ENCODE data around the gene NADSYN1.

The NADSYN1 gene

DNA sequence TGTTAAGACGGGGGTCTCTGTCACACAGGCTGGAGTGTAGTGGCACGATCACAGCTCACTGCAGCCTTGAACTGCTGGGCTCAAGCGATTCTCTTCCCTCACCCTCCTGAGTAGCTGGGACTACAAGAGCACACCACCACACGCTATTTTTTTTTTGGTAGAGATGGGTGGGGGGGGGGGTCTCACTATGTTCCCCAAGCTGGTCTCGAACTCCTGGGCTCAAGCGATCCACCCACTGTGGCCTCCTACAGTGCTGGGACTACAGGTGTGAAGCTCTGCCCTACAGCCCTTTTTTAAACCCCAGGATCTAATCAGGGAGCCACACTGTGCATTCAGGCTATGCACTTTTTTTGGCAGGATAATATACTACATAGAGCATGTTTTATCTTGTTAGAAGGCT, 3.4 kb upstream of the NADSYN1 start:
- H4K20me1 ChIP-seq (ENCODE audit: control insufficient read depth, insufficient read depth, low read depth, low read length) = peaks cover 1% of the 10 kb centered on the region; the same call in 1 of the 2 replicates
- H3K27me3 ChIP-seq (ENCODE audit: control insufficient read depth, low read length) = no peaks in the 10 kb centered on the region
- H3K27ac ChIP-seq (ENCODE audit: low read depth, low read length) = peak overlapping the region; percentile 62
- peak overlapping the region; percentile 94 for H3K4me2 ChIP-seq (ENCODE audit: low read length)
- H3K4me1 ChIP-seq (ENCODE audit: control insufficient read depth, low read length) = peaks cover 63% of the 10 kb centered on the region
- peaks cover 57% of the 10 kb centered on the region for H3K36me3 ChIP-seq (ENCODE audit: control insufficient read depth, low read length)
- peaks cover 22% of the 10 kb centered on the region for H3F3A ChIP-seq (ENCODE audit: control insufficient read depth, insufficient read depth)
- no peaks in the 10 kb centered on the region for H3K9me2 ChIP-seq (replicated peaks; ENCODE audit: control insufficient read depth, low read length)
- no peak for TF ChIP-seq EZH2phosphoT487 (IDR thresholded peaks at IDR 0.05; ENCODE audit: borderline replicate concordance, low read length)
- TF ChIP-seq, protein P1, sequence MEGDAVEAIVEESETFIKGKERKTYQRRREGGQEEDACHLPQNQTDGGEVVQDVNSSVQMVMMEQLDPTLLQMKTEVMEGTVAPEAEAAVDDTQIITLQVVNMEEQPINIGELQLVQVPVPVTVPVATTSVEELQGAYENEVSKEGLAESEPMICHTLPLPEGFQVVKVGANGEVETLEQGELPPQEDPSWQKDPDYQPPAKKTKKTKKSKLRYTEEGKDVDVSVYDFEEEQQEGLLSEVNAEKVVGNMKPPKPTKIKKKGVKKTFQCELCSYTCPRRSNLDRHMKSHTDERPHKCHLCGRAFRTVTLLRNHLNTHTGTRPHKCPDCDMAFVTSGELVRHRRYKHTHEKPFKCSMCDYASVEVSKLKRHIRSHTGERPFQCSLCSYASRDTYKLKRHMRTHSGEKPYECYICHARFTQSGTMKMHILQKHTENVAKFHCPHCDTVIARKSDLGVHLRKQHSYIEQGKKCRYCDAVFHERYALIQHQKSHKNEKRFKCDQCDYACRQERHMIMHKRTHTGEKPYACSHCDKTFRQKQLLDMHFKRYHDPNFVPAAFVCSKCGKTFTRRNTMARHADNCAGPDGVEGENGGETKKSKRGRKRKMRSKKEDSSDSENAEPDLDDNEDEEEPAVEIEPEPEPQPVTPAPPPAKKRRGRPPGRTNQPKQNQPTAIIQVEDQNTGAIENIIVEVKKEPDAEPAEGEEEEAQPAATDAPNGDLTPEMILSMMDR (IDR thresholded peaks at IDR 0.05; ENCODE audit: low read depth, low read length, poor library complexity, severe bottlenecking) = no peak
- H3K9me3 ChIP-seq (ENCODE audit: control insufficient read depth, insufficient read depth, low read length) = peaks cover 5% of the 10 kb centered on the region; the same call in 1 of the 2 replicates
- peaks cover 81% of the 10 kb centered on the region for H3K79me2 ChIP-seq (ENCODE audit: control insufficient read depth, low read length)
- peak overlapping the region; percentile 98 for H3K4me3 ChIP-seq (ENCODE audit: low read length)

DNA sequence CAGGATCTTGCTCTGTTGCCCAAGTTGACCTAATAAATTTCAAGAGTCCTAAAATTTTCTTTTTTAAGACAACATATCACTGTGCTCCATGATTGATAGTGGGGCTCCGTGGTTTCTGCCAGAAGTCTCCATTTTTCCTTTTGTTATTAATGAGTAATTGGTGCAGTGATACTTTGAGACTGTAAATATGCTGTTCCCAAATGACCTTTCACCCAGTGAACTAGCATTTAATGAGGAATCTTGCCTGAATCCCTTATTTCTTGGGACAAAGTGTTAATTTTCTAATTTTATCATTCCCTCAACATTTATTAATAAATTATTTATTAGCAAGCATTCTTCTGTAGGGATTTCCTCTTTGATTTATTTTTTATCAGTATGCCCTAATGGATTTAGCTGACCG, 2.5 kb upstream of the NADSYN1 start:
- H3K36me3 ChIP-seq (ENCODE audit: control insufficient read depth, low read length) = peaks cover 57% of the 10 kb centered on the region
- H4K20me1 ChIP-seq (ENCODE audit: control insufficient read depth, insufficient read depth, low read depth, low read length) = peaks cover 10% of the 10 kb centered on the region; the same call in 1 of the 2 replicates
- H3K9me3 ChIP-seq (ENCODE audit: control insufficient read depth, insufficient read depth, low read length) = peaks cover 5% of the 10 kb centered on the region; the same call in 1 of the 2 replicates
- H3K79me2 ChIP-seq (ENCODE audit: control insufficient read depth, low read length) = peaks cover 80% of the 10 kb centered on the region
- no peaks in the 10 kb centered on the region for H3K9me2 ChIP-seq (replicated peaks; ENCODE audit: control insufficient read depth, low read length)
- H3K4me1 ChIP-seq (ENCODE audit: control insufficient read depth, low read length) = peaks cover 65% of the 10 kb centered on the region
- H3K4me2 ChIP-seq (ENCODE audit: low read length) = peak overlapping the region; percentile 94
- peaks cover 22% of the 10 kb centered on the region for H3F3A ChIP-seq (ENCODE audit: control insufficient read depth, insufficient read depth)
- H3K27me3 ChIP-seq (ENCODE audit: control insufficient read depth, low read length) = no peaks in the 10 kb centered on the region
- H3K4me3 ChIP-seq (ENCODE audit: low read length) = no peak overlapping the region
- H3K27ac ChIP-seq (ENCODE audit: low read depth, low read length) = no peak overlapping the region
- TF ChIP-seq EZH2phosphoT487 (IDR thresholded peaks at IDR 0.05; ENCODE audit: borderline replicate concordance, low read length) = no peak
- TF ChIP-seq, protein P1 (IDR thresholded peaks at IDR 0.05; ENCODE audit: low read depth, low read length, poor library complexity, severe bottlenecking) = no peak

DNA sequence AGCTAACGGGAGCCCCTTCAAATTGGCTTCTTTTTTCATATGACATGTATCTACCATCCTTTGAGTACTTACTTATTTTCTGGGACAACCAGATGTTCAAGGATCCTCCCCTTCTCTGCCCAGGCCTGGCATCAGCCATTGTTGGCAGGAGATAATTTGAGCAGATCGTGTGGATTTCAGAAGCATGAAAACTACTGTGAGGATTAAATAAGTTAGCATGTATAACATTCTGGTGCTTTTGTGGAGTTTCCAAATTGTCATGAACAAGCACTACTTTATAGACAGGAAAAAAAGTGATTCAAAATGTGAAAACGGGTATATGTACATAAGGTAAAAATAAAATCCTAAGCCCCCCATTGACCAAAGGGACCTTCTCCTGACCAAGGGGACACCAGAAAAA, 2.1 kb upstream of the NADSYN1 start:
- no peaks in the 10 kb centered on the region for H3K9me2 ChIP-seq (replicated peaks; ENCODE audit: control insufficient read depth, low read length)
- no peak for TF ChIP-seq EZH2phosphoT487 (IDR thresholded peaks at IDR 0.05; ENCODE audit: borderline replicate concordance, low read length)
- TF ChIP-seq, protein P1 (IDR thresholded peaks at IDR 0.05; ENCODE audit: low read depth, low read length, poor library complexity, severe bottlenecking) = no peak
- peaks cover 77% of the 10 kb centered on the region for H3K79me2 ChIP-seq (ENCODE audit: control insufficient read depth, low read length)
- H3K4me1 ChIP-seq (ENCODE audit: control insufficient read depth, low read length) = peaks cover 62% of the 10 kb centered on the region
- H3K27ac ChIP-seq (ENCODE audit: low read depth, low read length) = no peak overlapping the region
- H4K20me1 ChIP-seq (ENCODE audit: control insufficient read depth, insufficient read depth, low read depth, low read length) = peaks cover 11% of the 10 kb centered on the region; the same call in 1 of the 2 replicates
- peak overlapping the region; percentile 94 for H3K4me2 ChIP-seq (ENCODE audit: low read length)
- peaks cover 57% of the 10 kb centered on the region for H3K36me3 ChIP-seq (ENCODE audit: control insufficient read depth, low read length)
- peaks cover 22% of the 10 kb centered on the region for H3F3A ChIP-seq (ENCODE audit: control insufficient read depth, insufficient read depth)
- peaks cover 5% of the 10 kb centered on the region; the same call in 1 of the 2 replicates for H3K9me3 ChIP-seq (ENCODE audit: control insufficient read depth, insufficient read depth, low read length)
- H3K4me3 ChIP-seq (ENCODE audit: low read length) = peak overlapping the region; percentile 100; the same call in 1 of the 2 replicates
- no peaks in the 10 kb centered on the region for H3K27me3 ChIP-seq (ENCODE audit: control insufficient read depth, low read length)

All from DOHH2 (cell line).